GM18508 (cell line): ENCODE data around the gene PLXND1.

Source experiments
- ATAC-seq: cut with Tn5 transposase; IDR thresholded peaks from one replicate; pipeline ENCODE4 v1.9.1; 2021; ENCODE audit warnings: moderate number of reproducible peaks; ENCODE audit not compliant: insufficient read depth, unreplicated experiment

PLXND1 gene

DNA sequence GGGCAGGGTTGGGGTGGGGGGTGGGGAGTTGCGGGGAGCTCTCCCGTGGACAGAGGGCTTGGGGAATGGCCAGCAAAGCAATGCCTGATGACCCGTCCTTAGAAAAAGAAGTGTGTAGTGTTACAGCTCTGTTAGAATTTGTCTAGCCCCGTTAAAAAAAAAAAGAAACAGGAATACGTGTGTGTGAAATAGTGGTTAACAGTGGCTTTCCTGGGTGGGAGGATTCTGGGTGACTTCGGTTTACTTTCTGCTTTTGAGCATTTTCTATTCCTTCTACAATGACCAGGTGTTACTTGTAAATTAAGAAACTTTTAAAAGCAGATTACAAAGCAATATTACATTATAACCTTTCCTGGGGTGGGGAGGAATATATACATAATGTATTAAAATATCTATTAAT, 38.5 kb downstream of the PLXND1 start:
- ATAC-seq: no peak

DNA sequence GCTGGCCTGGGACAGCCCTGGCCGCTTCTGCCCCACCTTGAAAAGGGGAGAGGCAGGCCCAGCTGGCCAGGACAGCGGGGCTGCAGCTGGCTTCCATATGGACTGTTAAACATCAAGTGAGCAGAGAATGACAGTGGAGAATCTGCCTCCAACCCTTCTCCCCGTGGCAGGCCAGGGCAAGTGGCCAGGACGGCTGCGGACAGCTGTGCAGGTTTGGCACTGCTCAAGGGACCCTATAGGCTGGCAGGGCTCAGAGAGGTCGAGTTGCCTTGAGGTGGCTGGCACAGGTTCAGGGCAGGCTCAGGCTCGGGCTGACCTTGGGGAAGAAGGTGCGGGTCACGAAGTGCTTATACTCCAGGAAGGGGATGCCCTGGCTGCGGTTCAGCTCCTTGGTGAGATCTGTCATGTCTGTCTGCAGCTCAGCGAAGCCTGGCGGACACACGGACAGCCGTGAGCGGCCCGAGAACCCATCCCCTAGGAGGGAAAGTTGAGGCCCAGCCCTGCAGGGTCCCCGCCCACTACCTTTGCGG, 39.2 kb downstream of the PLXND1 start:
- ATAC-seq: no peak

GRCh38 chr3:129565902-129566301, 40.6 kb downstream of the PLXND1 start:
- no peak for ATAC-seq

DNA sequence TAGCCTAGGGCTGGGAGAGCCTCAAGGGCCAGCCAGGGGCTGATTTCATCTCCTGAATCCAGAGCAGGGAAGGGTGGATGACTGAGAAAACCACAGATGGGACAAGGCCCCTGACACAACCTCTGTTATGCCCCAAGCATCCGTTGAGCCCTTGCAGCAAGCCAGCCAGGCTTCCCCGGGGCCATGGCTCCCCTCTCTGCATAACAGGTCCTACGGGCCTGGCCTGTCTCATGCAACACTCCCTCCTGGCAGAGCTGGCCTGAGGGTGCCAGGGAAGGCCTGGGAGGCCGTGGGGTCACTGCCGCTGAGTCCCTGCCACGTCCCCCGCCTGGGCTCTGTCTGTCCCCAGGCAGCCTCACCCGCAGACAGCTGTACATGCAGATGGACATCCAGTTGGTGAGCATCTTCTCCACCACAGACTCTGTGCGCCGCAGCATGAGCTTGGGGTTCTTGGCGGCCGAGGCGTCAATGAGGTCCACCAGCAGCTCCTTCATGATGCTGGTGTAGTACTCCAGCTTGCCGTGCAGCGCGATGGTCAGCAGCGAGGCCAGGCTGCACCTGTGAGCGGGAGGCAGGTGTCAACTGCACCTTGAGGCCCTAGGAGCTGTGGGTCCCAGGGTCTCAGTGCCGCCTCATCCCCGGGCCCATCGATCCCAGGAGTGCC, 41.4 kb downstream of the PLXND1 start:
- ATAC-seq: no peak

GRCh38 chr3:129563850-129564535, 42.5 kb downstream of the PLXND1 start:
- ATAC-seq: no peak

GRCh38 chr3:129563332-129563731, 43.1 kb downstream of the PLXND1 start:
- no peak for ATAC-seq

GRCh38 chr3:129562803-129563202, 43.7 kb downstream of the PLXND1 start:
- ATAC-seq: no peak

DNA sequence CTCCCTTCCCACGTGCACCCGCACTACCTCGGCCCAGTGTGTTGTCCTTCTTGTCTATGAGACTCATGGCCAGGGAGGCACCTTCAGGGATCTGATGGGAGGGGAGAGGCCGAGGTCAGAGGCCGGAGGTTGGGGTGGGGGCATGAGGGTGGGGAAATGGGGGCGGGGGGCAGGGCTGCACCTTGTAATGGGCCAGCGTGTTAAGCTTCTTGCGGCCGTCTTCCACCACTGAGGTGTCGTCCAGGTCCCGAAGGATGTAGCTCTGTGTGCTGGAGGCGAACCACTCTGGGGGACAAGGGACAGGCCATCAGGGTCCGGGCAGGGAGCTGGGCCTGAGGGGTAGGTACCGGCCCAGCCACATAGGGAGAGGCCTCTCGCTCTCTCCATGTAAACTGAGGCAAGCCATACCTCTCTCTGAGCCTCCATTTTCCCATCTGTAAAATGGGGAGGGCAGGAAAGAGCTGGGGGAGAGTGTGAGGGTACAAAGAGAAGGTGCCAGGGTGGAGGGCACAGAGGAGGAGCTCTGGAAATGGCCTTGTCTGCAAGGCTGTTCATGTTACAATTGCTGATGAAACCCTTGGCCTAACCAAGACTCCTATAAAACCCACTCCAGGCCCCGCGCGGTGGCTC, 44.7 kb downstream of the PLXND1 start:
- ATAC-seq: no peak

- ATAC-seq: no peak
These were observed 45.4 kb downstream of the PLXND1 start for GRCh38 chr3:129560911-129561594.

DNA sequence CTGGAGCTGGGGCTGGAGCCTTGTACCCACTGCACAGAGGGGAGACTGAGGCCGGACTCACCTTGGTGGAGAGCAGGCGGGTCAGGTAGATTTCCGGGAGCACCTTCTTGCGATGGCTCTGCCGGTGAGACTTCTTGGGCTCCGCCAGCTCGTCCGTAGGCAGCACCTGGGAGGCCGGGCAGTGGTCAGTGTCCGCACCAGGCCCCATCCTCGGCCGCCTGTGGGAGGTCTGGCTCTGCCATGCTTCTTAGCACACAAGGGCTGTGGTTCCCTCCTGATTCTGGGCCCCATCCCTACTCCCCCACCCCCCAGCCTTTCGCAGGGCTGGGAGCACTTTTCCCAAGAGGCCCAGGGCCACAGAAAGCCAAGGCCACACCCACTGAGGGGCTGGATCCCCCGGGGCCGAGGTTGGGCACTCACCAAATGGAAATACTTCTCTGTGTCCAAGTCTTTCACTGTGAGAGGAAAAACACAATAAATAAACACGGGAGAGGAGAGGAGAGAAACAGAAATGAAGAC, 46.1 kb downstream of the PLXND1 start:
- no peak for ATAC-seq

- no peak for ATAC-seq
These were observed 46.9 kb downstream of the PLXND1 start for GRCh38 chr3:129559565-129560079.

GRCh38 chr3:129558772-129559564, 47.5 kb downstream of the PLXND1 start:
- no peak for ATAC-seq

GRCh38 chr3:129558081-129558771, 48.2 kb downstream of the PLXND1 start:
- ATAC-seq: no peak

DNA sequence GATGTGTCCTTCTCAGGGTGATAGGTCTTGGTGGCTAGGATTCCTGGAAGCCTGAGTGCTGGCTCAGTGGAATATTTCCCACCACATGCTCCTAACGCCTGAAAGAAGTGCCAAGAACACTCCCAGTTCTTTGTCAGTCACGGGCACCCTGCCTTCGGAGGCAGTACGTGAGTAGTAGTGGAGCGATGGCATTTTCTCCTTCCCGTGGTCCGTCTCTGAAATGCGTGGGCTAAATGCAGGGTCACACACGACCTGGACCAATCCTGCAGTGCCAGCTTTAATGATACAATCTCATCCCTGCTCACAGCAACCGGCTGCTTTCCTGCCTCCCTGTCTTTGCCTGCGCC, 49.0 kb downstream of the PLXND1 start:
- no peak for ATAC-seq

DNA sequence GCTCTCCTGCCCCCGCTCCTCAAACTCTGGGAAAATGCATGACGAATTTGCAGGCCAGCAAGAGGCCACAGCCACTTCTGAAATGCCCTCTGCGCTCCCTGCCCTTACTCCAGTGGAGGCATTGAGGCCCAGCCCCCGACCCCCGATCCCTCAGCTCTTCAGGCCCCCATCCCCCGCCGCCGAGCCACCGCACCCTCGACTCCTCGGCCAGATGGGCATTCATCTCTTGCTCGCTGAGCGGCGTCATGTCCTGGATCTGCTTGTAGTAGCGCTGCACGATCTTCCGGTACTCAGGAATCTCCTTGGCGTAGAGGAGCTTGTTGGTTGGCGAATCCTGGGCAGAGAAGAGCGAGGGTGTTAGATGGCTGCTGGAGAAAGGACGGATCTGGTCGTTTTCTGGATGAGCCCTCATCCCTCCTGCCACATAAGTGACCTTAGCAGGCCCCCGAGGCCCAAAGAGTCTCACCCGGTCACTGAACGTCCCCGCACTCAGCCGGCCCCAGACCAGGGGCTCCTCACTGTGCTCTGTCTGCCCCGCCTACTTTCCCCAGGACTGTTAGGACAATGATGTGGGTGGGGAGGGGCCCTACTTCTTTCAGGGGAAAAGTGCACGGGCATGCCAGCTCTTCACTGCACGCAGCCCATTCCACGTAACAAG, 49.5 kb downstream of the PLXND1 start:
- ATAC-seq: no peak

DNA sequence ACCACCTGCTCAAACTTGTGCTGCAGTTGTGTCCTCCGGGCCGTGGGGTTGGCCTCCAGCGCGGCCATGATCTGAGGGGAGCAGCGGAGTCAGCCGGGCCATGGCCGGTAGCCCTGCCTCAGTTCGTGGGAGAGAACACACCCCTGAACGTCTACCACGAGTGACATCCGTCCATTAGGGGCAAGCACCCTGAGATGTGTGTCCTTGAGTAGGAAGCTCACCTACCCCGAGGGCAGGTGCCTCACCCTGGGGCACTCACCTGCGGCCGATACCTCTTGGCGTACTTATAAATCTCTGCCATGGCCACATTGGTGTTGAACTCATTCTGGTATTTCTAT, 50.1 kb downstream of the PLXND1 start:
- ATAC-seq: no peak

GRCh38 chr3:129555616-129556357, 50.7 kb downstream of the PLXND1 start:
- no peak for ATAC-seq

DNA sequence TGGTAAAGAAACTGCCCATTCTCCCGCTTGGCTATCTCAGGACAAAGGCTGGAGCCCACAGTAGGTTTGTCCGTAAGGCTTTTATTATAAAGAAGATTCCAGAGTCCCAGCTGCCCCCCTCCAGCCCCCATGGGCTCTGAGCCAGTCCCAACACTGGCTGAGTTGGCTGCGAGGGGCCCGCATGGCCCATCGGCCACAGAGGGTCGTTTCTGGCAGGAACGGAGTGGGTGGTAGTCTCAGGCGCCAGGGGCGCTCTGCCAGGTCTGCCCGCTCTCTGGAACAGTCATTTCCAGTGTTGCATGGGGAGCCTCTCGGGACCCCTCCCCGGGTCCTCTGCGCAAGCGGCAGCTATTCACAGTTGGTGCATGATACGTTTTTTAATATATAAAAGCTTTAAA, 51.3 kb downstream of the PLXND1 start:
- ATAC-seq: no peak
